Measurements from ENCODE around the gene ATPAF1.
"Not testable (repeated sequence)": the region's sequence is repeated elsewhere in the genome, so short reads cannot be mapped to it uniquely, and the experiment has no call there.

Gene ATPAF1, protein sequence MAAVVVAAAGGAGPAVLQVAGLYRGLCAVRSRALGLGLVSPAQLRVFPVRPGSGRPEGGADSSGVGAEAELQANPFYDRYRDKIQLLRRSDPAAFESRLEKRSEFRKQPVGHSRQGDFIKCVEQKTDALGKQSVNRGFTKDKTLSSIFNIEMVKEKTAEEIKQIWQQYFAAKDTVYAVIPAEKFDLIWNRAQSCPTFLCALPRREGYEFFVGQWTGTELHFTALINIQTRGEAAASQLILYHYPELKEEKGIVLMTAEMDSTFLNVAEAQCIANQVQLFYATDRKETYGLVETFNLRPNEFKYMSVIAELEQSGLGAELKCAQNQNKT

GRCh38 chr1:46667782-46668760 is at the start of gene ATPAF1:
Gene ATPAF1 (minus strand): TSS chr1:46668364. CDS start chr1:46668322, 42 bp downstream.
- peak; percentile 50 for DNase-seq (ENCODE audit: low read depth)

GRCh38 chr1:46717654-46718053 is 49.5 kb upstream of the ATPAF1 start:
- DNase-seq (ENCODE audit: low read depth), result no peak

- no peak for DNase-seq (ENCODE audit: low read depth)
Observed at GRCh38 chr1:46714976-46715375, 46.8 kb upstream of the ATPAF1 start.

GRCh38 chr1:46708121-46708520 is 40.0 kb upstream of the ATPAF1 start:
- DNase-seq (ENCODE audit: low read depth), result no peak

GRCh38 chr1:46705408-46705807 is 37.2 kb upstream of the ATPAF1 start:
- DNase-seq (ENCODE audit: low read depth), result no peak

DNA sequence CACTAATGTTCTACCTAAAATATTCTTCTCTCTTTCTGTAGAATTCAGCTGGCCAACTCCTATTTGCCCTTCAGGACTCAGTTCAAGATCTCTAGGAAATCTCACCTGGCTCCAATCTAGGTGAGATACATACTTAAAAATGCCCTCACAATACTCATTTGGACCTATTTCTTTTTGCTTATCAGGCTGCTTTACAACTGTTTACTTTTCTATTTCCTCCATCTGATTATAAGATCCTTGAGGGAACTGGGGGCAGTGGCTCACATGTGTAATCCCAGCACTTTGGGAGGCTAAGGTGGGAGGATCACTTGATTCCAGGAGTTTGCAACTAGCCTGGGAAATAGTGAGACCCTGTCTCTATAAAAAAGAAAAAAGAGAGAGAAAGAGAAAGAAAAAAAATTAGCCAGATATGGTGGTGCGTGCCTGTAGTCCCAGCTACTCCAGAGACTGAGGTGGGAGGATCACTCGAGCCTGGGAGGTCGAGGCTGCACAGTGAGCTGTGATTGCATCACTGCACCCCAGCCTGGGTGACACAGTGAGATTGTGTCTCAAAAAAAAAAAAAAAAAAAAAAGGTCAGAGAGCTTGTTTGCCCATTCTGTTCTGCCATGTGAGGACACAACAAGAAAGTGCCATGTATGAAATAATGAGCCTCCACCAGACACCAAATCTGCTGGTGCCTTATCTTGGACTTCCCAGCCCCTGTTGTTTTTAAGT is 35.9 kb upstream of the ATPAF1 start:
- DNase-seq (ENCODE audit: low read depth), result no peak

- no peak for DNase-seq (ENCODE audit: low read depth)
Observed at GRCh38 chr1:46699666-46700065, 31.5 kb upstream of the ATPAF1 start.

GRCh38 chr1:46697053-46697452 is 28.9 kb upstream of the ATPAF1 start:
- DNase-seq (ENCODE audit: low read depth), result no peak

DNA sequence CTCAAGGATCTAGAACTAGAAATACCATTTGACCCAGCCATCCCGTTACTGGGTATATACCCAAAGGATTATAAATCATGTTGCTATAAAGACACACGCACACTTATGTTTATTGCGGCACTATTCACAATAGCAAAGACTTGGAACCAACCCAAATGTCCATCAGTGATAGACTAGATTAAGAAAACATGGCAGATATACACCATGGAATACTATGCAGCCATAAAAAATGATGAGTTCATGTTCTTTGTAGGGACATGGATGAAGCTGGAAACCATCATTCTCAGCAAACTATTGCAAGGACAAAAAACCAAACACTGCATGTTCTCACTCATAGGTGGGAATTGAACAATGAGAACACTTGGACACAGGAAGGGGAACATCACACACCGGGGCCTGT is 26.5 kb upstream of the ATPAF1 start:
- DNase-seq (ENCODE audit: low read depth), result not testable (repeated sequence)

DNA sequence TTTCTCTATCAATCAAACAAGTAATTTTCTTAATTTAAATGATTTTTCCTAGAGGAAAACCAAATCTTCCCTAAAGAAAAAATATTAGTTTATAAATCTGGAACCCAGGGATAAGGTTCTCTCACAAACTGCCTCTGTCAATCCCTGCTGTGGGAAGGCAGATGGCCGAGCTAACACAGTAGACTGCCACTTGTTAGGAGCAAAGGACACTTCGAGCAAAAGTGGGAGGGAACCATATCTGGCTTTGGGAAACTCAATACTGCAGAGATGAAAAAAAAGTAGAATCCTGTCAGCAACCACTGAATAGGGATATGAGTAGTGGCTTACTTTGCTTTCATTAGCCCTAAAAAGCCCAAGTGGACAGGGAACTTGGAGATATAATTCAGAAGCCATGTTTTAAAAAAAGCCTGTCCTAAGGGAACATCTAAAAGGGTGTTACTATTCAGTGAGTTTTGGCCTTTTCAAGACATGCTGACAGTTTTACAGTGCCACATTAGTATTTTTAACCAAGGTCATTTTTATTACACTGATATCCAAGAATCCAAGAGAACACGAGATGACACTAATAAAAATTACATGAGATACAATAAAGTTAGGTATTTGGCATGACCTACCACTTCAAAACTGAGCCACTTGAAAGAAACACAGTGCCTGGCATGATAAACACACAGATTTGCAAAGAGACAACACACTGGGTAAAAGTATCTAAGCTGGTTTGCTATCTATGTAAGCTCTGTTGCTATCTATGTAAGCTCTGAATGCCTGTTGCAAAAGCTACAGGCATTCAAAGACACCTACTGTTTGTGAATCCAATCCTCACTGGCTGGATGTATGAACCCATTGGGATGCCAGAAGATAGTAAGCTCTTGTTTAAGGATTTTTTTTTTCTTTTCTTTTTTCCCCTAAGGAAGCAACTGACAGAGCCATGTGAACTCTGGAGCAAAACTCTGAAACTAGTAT is 24.9 kb upstream of the ATPAF1 start:
- no peak for DNase-seq (ENCODE audit: low read depth)

- DNase-seq (ENCODE audit: low read depth), result no peak
Observed at GRCh38 chr1:46691997-46692790, 24.0 kb upstream of the ATPAF1 start.

- no peak for DNase-seq (ENCODE audit: low read depth)
Observed at GRCh38 chr1:46690931-46691421, 22.8 kb upstream of the ATPAF1 start.

DNA sequence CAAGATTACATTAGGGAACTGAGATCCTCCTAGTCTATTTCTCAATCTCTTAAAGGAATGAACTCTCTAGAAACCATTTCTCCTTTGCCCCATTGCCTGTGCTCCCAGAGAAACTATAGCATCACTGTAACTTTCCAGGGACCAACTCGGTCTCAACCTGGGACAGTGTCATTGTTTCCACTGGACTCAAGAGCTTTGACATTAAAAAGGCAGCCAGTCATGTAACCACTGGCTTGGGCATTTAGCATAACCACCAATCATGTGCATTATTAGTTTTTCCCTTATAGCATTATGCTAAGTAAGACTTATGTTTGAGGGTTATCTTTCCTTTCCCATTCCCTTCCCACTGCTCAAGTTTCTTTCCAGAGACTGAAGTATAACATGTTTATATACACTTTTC is 21.7 kb upstream of the ATPAF1 start:
- DNase-seq (ENCODE audit: low read depth), result no peak

GRCh38 chr1:46689356-46689755 is 21.2 kb upstream of the ATPAF1 start:
- DNase-seq (ENCODE audit: low read depth), result no peak

GRCh38 chr1:46687921-46688509 is 19.9 kb upstream of the ATPAF1 start:
- no peak for DNase-seq (ENCODE audit: low read depth)

GRCh38 chr1:46687093-46687659 is 19.0 kb upstream of the ATPAF1 start:
- DNase-seq (ENCODE audit: low read depth), result no peak

GRCh38 chr1:46686255-46686654 is 18.1 kb upstream of the ATPAF1 start:
- no peak for DNase-seq (ENCODE audit: low read depth)

- DNase-seq (ENCODE audit: low read depth), result no peak
Observed at GRCh38 chr1:46684670-46685069, 16.5 kb upstream of the ATPAF1 start.

- no peak for DNase-seq (ENCODE audit: low read depth)
Observed at GRCh38 chr1:46682064-46682463, 13.9 kb upstream of the ATPAF1 start.
